ENCODE data around the gene RNF10. TPM values are rescaled to one million over a fixed set of nuclear protein-coding genes. Genes with fewer than 3 reads are reported as not detected.
"Not testable (repeated sequence)": the region's sequence is repeated elsewhere in the genome, so short reads cannot be mapped to it uniquely, and the experiment has no call there.

Gene RNF10
- total RNA-seq, 1 donor from 2014 or later, result 251 TPM

GRCh38 chr12:120515496-120515895 lies 18.7 kb upstream of the RNF10 start:
- intact Hi-C loops (cut with micrococcal nuclease), result no loop called here
- ATAC-seq (no peak), DNase-seq (no peak)

- ATAC-seq; intact Hi-C loops (cut with micrococcal nuclease); DNase-seq: not testable (repeated sequence)
Measured at GRCh38 chr12:120519324-120519723, 14.8 kb upstream of the RNF10 start.

- intact Hi-C loops (cut with micrococcal nuclease), result no loop called here
- DNase-seq (no peak), ATAC-seq (no peak)
Measured at GRCh38 chr12:120522568-120522967, 11.6 kb upstream of the RNF10 start.

DNA sequence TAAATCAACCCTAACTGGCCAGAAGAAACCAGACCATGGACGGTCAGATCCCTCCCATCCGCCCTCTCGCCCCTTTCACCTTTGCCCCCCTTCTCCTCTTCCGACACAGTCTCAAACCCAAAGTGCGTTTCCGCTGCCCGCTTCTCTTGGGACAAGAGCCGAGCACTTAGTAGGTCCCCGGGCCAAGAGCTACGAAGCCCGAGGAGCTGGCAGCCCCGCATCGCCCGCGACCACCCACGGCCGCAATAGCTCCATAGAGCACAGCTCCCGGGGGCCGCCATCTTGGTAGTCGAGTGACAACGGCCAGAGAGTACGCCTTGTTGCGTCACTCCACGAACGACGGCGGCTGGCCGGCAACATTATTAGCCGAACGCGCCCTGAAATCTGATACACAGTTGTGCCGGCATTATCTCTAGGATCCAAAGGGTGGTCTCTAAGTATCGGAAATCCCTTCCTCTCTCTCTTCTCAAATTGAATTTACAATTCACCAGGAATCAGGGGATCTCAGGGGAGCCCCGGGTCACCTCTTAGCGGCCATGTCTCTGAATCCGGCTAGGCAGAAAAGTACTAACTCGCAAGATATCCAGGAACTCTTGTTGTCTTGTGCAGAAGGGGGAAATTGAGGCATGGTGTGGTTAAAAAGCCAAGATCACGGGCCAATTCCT lies 5.2 kb upstream of the RNF10 start, which contains the start of gene COQ5:
COQ5 (minus strand) TSS at position 298 of the 665 bp plus-strand sequence; CDS start at position 281, 17 bp downstream.
- intact Hi-C loops (cut with micrococcal nuclease), result no loop called here
- ATAC-seq (peak; percentile 95), DNase-seq (peak; percentile 94)

DNA sequence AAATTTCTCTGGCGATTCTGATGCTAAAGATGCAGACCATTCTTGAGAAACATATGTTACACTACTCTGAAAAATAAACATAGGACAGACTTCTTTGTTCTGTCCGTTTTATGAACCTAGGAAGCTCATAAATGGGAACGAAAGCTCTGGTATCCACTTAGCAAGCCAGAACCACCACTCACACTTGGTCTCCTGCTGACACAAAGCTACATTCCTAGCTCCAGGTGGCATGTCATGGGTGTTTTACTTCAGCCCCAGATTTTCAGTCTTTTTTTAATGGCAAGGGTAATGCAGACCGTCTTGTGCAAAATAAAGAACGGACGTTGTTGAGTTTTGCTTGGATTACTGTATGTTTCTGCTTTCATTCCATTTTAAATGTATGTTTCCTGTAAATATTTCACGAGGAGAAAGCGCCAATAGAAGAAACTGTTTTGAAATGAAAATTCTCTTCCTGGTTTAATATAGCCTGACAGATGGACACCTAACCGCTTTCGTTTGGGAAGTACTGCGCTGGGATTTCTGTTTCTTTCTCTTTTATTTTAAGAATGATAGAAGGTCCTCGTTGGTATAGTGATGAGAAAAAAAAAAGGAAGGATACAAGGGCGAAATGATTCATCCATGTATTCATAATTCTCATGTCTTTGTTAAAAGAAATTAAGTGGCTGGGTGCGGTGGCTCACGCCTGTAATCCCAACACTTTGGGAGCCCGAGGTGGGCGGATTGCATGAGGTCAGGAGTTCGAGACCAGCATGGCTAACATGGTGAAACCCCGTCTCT lies 4.3 kb upstream of the RNF10 start:
- intact Hi-C loops (cut with micrococcal nuclease), result no loop called here
- DNase-seq (no peak), ATAC-seq (peak; percentile 25)

GRCh38 chr12:120530418-120530761 lies 3.8 kb upstream of the RNF10 start:
- ATAC-seq; DNase-seq; intact Hi-C loops (cut with micrococcal nuclease): not testable (repeated sequence)

- DNase-seq, result no peak
- intact Hi-C loops (cut with micrococcal nuclease), result no loop called here
- ATAC-seq, result no peak
Measured at GRCh38 chr12:120532701-120533238, 1.4 kb upstream of the RNF10 start.

DNA sequence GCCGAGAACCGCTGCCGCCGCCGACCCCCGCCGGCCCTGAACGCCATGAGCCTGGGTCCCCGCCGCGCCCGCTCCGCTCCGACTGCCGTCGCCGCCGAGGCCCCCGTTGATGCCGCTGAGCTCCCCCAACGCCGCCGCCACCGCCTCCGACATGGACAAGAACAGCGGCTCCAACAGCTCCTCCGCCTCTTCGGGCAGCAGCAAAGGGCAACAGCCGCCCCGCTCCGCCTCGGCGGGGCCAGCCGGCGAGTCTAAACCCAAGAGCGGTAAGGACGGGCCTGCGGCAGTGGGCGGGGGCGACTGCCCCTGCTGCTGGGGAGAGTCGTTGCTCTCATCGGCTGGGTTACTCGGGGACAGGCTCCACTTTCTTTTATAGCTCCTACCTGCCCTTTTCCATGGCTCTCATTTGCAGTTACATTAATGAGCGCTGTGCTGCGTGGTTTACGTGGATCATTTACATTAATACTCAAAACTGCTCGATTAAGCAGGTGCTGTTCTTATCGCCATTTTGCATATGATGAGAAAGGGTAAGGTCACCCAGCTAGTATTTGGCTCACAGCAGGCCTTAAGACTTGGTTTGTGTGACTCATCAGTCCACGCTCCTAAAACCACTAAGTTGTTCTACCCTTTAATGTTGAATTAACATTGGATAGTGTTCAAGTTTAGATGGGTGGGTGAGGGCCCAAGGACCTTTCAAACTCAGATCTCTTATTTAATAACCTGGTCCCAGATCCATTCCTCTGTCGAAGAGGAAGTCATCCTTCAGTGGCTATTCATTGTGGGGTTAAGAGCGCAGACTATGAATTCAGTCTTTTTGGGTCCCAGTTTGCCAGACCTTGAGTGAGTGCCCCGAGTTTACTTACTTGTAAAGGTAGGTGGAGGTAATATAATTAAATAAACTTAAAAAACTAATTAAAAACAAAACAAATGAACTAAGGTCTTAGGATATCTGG lies 823 bp downstream of the RNF10 start:
- ATAC-seq (peak; percentile 32), DNase-seq (peak; percentile 59)
- intact Hi-C loops (cut with micrococcal nuclease), result loop anchor here (5.0 kb wide), 1 partner anchor 38 kb away; the partner anchor contains the start of gene DYNLL1

DNA sequence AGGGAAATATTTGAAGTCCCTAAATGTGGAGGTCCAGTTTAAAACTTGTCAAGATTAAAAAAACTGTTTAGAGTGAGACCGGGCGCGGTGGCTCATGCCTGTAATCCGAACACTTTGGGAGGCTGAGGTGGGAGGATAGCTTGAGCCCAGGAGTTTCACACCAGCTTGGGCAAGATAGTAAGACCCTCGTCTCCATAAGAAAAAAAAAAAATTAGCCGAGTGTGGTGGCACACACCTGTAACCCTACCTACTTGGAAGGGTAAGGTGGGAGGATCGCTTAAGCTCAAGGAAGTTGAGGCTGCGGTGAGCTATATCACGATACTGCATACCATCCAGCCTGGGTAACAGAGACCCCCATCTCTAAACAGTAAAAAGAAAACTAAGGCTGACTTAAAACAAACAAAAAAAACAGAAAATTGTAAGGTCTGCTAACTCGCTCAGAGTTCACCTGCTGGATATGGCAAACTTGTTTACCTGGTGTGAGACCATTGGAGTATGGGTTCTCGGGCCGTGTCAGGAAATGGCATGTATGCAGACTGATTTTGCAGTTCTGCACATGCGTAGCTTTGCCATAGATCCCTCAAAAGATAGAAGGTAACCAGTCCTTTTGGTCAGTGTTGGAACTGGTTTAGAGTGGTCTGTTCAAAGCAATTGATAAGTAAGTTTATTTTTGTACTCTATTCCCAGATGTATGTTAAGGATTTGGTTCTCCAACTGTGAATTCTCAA lies 2.1 kb downstream of the RNF10 start:
- ATAC-seq (no peak), DNase-seq (no peak)
- intact Hi-C loops (cut with micrococcal nuclease), result loop anchor here (5.0 kb wide), 1 partner anchor 39 kb away; the partner anchor contains the start of gene DYNLL1

DNA sequence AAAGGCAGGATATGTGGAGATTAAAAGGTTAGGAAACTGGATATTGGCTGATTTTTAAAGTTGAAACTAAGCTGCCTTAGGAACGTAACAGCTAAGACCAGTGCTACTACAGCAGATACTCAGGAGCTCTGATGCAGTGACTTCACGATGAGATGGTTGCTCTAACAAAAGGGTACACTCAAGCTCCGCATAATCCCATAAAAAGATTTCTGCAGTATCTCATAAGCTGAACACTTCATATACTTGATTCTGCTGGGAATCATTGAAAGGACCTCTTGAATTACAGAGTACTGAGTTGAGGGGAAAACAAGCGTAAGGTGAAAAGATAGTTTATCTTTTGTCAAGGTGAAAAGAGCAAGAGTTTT lies 3.7 kb downstream of the RNF10 start:
- no peak for DNase-seq
- ATAC-seq, result peak; percentile 10
- intact Hi-C loops (cut with micrococcal nuclease), result loop anchor here (5.0 kb wide), 1 partner anchor 41 kb away; the partner anchor contains the start of gene DYNLL1

GRCh38 chr12:120538281-120539156 lies 4.4 kb downstream of the RNF10 start:
- ATAC-seq (peak; percentile 81), DNase-seq (peak; percentile 73)
- intact Hi-C loops (cut with micrococcal nuclease), result loop anchor here (5.0 kb wide), 1 partner anchor 41 kb away; the partner anchor contains the start of gene DYNLL1

DNA sequence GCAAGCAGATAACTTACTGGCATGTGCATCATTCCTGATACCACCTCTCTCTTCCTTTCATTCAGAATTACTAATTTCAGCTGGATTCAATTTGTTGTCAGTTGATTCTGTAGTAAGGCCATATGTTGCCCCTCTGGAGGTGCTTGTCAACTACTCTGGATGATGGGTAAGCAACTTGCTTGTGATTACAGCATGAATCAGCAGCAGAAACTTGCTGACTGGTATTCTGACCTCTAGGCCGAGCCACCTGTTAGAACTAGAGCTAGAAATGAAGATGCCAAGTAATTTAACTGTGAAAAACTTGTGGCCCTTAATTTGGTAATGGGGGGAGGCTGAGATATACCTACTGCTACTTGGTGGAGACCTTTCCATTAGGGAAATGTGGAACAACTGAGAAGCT lies 5.1 kb downstream of the RNF10 start:
- intact Hi-C loops (cut with micrococcal nuclease), result loop anchor here (5.0 kb wide), 1 partner anchor 42 kb away; the partner anchor contains the start of gene DYNLL1
- peak; percentile 20 for ATAC-seq
- no peak for DNase-seq

GRCh38 chr12:120540445-120540844 lies 6.3 kb downstream of the RNF10 start:
- intact Hi-C loops (cut with micrococcal nuclease), result no loop called here
- ATAC-seq (peak; percentile 1), DNase-seq (no peak)

DNA sequence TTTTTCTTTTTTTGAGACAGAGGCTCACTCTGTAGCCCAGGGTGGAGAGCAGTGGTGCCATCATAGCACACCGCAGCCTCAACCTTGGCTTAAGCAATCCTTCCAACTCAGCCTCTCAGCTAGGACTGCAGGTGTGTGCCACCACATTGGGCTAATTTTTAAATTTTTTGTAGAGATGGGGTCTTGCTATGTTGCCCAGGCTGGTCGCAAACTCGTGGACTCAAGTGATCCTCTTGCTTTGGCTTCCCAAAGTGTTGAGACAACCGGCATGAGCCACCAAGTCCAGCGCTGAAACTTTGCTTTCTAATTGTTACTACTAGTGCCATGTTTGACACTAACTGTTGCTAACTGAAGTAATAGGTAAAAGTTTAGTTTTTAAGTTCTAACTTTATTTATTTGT lies 8.0 kb downstream of the RNF10 start:
- DNase-seq (no peak), ATAC-seq (no peak)
- intact Hi-C loops (cut with micrococcal nuclease), result no loop called here

- no peak for DNase-seq
- no peak for ATAC-seq
- intact Hi-C loops (cut with micrococcal nuclease), result no loop called here
Measured at GRCh38 chr12:120544691-120545090, 10.5 kb downstream of the RNF10 start.

GRCh38 chr12:120546050-120546386 lies 11.9 kb downstream of the RNF10 start:
- intact Hi-C loops (cut with micrococcal nuclease), result no loop called here
- DNase-seq, result no peak
- ATAC-seq, result no peak

GRCh38 chr12:120554678-120555077 lies 20.5 kb downstream of the RNF10 start:
- ATAC-seq (peak; percentile 86), DNase-seq (no peak)
- intact Hi-C loops (cut with micrococcal nuclease), result no loop called here

GRCh38 chr12:120557589-120557988 lies 23.4 kb downstream of the RNF10 start:
- no peak for DNase-seq
- intact Hi-C loops (cut with micrococcal nuclease), result no loop called here
- ATAC-seq, result no peak
